ENCODE results near the gene ATIC. TPM values are rescaled to one million over a fixed set of nuclear protein-coding genes. Genes with fewer than 3 reads are reported as not detected.

ATIC gene
- total RNA-seq, result 316 and 322 TPM in 2 replicates

DNA sequence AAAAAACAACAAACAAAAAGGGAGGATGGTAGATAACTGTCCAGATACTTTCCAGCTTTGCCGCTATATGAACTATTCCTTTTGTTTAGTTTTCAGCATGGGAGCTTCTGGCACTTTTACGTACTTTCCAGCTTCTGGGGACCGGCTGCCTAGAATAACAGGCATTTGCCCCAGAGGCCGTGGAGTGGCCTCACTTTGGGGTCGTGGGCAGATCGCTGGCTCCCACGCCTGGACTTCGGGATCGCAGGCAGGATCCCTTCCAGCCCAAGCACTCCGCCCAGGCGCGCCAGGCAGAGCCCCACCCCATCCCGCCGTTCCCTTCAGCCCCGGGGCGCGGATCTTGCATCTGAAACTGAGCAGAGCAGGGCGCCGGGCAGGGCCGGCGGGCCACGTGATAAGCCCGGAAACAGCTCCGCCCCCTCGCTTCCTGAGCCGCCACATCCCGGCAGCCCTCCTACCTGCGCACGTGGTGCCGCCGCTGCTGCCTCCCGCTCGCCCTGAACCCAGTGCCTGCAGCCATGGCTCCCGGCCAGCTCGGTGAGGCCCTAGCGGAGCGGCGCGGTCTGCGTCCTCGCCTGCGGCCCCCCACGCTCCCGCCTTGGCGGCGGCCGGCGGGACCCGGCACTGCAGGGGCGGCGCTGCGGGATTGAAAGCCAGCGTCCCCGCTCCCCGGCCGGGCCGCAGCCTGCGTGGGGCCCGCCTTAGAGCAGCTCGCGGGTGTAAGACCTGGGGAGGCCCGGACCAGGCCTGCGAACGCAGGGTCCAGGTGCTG is at the start of gene ATIC:
Gene ATIC (plus strand): TSS at position 435 of the 772 bp plus-strand sequence. CDS start 84 bp downstream, at position 519.
- intact Hi-C loops (cut with micrococcal nuclease), result loop anchor here (1.0 to 10.0 kb wide), 3 partner anchors 503 to 795 kb away; partner anchors contain the start of genes BARD1, PECR, TMEM169 and XRCC5
- peaks cover 36% of the 10 kb centered on the region for H3K36me3 Mint-ChIP-seq (ENCODE audit: low read depth)
- H3K9me3 Mint-ChIP-seq, result no peaks in the 10 kb centered on the region
- H3K4me3 Mint-ChIP-seq, result peak within 1 kb of the TSS; percentile 95
- DNase-seq, result peak; percentile 98
- H3K27ac Mint-ChIP-seq, result peak within 1 kb of the TSS; percentile 95
- H3K4me1 Mint-ChIP-seq, result peaks cover 31% of the 10 kb centered on the region
- peaks cover 4% of the 10 kb centered on the region for H3K27me3 Mint-ChIP-seq

DNA sequence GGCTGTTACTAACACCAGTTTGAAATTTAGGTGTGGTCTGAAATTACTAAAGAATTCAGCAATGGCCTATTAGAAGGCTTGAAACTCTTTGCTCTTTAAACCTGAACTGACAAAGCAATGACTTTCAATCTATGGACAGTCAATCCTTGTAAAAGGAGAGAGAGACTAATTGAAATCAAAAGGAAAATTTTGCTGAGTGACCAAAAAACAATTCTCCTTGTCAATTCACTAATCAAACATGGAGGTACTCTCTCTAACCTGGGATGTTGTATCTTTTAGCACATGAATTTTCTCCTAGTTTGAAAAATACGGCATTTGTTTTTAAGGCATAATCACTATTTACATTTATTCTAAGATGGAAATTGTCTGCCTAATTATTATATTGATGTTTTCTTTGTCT is 49.6 kb upstream of the ATIC start:
- Mint-ChIP-seq H3K36me3 (ENCODE audit: low read depth) (no peaks in the 10 kb centered on the region), H3K4me1 (no peaks in the 10 kb centered on the region), H3K27ac (no peak overlapping the region), H3K9me3 (no peaks in the 10 kb centered on the region), H3K4me3 (no peak overlapping the region), H3K27me3 (peaks cover 3% of the 10 kb centered on the region)
- no peak for DNase-seq
- intact Hi-C loops (cut with micrococcal nuclease), result no loop called here

DNA sequence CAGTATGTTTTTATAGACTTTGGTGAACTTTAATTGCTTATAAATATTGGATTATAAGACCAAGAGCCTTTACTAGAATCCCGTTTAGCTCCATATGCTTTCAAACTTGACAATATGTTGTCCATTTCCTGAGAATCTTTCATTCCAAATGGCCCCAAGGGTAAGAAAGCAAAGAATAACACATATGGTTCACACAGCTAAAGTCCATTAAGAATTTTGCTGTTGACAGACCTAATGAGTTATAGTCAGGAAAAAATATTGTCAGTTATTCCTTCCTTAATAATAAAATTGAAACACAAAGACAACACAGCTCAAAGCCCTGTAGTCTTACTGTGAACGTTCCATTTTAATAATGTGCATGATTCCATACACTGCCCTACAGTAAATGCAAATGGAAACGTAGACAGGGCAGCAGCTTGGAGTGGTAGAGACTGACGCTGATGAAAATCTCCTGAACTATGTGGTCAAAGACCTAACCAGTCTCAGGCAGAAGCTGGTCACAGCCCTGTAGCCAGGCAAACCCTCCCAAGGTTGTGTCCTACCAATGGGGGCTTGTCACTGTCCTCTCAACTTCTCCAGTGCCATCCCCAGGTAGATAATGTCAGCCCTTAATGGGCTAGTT is 49.0 kb upstream of the ATIC start:
- H3K4me3 Mint-ChIP-seq, result no peak overlapping the region
- no peaks in the 10 kb centered on the region for H3K36me3 Mint-ChIP-seq (ENCODE audit: low read depth)
- intact Hi-C loops (cut with micrococcal nuclease), result no loop called here
- H3K9me3 Mint-ChIP-seq, result no peaks in the 10 kb centered on the region
- peaks cover 2% of the 10 kb centered on the region for H3K27me3 Mint-ChIP-seq
- DNase-seq, result no peak
- H3K27ac Mint-ChIP-seq, result no peak overlapping the region
- H3K4me1 Mint-ChIP-seq, result no peaks in the 10 kb centered on the region

DNA sequence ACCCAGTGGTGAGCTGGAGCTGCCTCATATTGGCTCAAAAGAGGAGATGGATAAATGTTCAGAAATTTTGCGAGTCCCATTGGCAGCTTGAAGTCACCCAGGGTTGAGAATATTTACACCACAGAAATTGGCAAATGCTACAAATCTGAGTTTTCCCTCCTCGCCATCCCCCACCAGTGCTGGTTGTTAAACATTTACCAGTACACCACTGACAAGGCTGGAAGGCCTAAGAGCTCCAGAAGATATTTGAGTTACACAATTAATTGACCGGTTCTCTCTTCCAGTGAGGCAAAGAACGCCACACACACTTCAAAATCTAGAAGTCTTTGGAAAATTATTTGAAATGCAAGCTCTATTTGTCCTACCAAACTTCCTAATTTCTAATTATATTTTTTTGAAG is 47.5 kb upstream of the ATIC start:
- no peak for DNase-seq
- H3K4me1 Mint-ChIP-seq, result no peaks in the 10 kb centered on the region
- intact Hi-C loops (cut with micrococcal nuclease), result no loop called here
- peaks cover 2% of the 10 kb centered on the region for H3K27me3 Mint-ChIP-seq
- H3K4me3 Mint-ChIP-seq, result no peak overlapping the region
- H3K9me3 Mint-ChIP-seq, result no peaks in the 10 kb centered on the region
- H3K36me3 Mint-ChIP-seq (ENCODE audit: low read depth), result no peaks in the 10 kb centered on the region
- H3K27ac Mint-ChIP-seq, result no peak overlapping the region

DNA sequence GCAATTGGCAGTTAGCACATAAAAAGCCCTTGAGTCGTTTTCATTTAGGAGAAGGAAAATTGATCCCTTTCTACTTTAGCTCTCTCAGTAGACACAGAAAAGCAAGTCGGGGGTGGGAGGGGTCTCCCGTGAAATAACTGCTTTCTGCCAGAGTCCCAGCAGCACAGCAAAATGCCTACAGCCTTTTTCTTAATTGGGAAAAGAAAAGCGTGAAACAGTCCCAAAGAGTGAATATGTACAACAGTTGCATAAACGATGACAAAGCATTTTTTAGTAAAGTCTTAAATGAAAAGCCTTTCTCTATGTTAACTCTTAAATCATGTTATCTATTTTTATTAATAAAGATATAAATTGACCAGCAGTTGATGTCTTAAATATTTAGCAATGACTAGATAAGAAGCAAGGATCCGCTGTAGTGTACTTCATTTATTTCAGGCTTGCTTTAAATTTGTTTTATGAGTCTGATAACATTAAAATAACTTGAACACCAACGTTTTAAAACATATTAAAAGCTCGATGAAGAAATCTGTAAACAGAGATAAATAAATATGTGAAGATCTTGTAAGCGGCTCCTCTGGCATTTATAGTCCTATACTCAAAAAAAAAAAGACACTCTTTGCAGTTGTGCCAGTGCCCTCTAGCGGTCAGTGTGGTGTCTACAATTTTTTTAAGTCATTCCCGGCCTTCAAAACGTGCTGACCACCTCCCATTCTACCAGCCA is 42.3 kb upstream of the ATIC start:
- H3K27ac Mint-ChIP-seq, result no peak overlapping the region
- no peaks in the 10 kb centered on the region for H3K36me3 Mint-ChIP-seq (ENCODE audit: low read depth)
- H3K27me3 Mint-ChIP-seq, result no peaks in the 10 kb centered on the region

DNA sequence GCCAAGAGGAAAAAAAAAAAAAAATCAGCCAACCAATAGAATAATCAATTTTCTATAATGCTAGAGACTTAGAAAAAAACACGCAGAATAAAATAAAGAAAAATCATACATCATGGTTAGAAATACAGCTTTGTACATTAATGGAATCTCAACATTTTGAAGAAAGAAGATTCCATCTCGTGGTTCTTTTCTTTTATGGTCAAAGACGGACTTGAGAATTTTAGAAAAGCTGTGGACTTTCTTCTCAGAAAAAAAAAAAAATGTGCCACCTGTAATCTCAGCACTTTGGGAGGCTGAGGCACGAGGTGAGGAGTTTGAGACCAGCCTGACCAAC is 41.8 kb upstream of the ATIC start:
- intact Hi-C loops (cut with micrococcal nuclease), result loop anchor here (5.0 kb wide), 1 partner anchor 1463 kb away; no protein-coding TSS in a partner anchor
- H3K4me1 Mint-ChIP-seq, result peaks cover 2% of the 10 kb centered on the region

More for the DNA sequence above, 42.3 kb upstream of the ATIC start:
- Mint-ChIP-seq H3K9me3 (no peaks in the 10 kb centered on the region), H3K4me1 (peaks cover 2% of the 10 kb centered on the region), H3K4me3 (no peak overlapping the region)
- peak; percentile 84 for DNase-seq
- intact Hi-C loops (cut with micrococcal nuclease), result loop anchor here (5.0 kb wide), 1 partner anchor 1462 kb away; no protein-coding TSS in a partner anchor

DNA sequence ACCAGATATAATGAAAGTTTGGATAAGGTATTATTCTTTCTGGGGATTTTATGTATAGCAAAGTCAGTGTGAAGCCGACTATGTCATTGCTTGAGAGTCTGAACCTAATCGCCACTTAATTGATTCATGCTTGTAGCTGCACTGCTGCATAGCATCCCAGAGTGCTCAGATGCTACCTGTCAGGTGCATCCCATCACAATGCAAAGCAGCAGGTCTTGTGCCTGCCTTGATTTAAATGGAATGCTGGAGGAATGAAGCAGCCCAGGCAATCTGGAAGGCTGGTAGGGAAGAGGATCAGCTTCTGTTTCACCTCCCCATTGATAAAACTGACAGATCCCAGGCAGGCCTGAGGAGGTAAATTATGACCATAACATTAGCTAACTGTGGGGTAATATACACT is 40.4 kb upstream of the ATIC start:
- H3K4me3 Mint-ChIP-seq, result no peak overlapping the region

More for the DNA sequence above, 41.8 kb upstream of the ATIC start:
- Mint-ChIP-seq H3K9me3 (no peaks in the 10 kb centered on the region), H3K27ac (no peak overlapping the region), H3K36me3 (ENCODE audit: low read depth) (no peaks in the 10 kb centered on the region), H3K4me3 (no peak overlapping the region), H3K27me3 (no peaks in the 10 kb centered on the region)
- no peak for DNase-seq

GRCh38 chr2:215272918-215273317 is 38.9 kb upstream of the ATIC start:
- Mint-ChIP-seq H3K27me3 (peaks cover 4% of the 10 kb centered on the region), H3K4me3 (no peak overlapping the region), H3K4me1 (peaks cover 4% of the 10 kb centered on the region), H3K36me3 (ENCODE audit: low read depth) (no peaks in the 10 kb centered on the region), H3K9me3 (no peaks in the 10 kb centered on the region), H3K27ac (no peak overlapping the region)
- no peak for DNase-seq
- intact Hi-C loops (cut with micrococcal nuclease), result loop anchor here (5.0 kb wide), 1 partner anchor 1466 kb away; no protein-coding TSS in a partner anchor

More for the DNA sequence above, 40.4 kb upstream of the ATIC start:
- Mint-ChIP-seq H3K9me3 (no peaks in the 10 kb centered on the region), H3K36me3 (ENCODE audit: low read depth) (no peaks in the 10 kb centered on the region), H3K27me3 (peaks cover 1% of the 10 kb centered on the region), H3K4me1 (peaks cover 2% of the 10 kb centered on the region), H3K27ac (no peak overlapping the region)
- no peak for DNase-seq
- intact Hi-C loops (cut with micrococcal nuclease), result loop anchor here (5.0 kb wide), 1 partner anchor 1464 kb away; no protein-coding TSS in a partner anchor

GRCh38 chr2:215274829-215275228 is 37.0 kb upstream of the ATIC start:
- H3K27me3 Mint-ChIP-seq, result peaks cover 4% of the 10 kb centered on the region
- peaks cover 5% of the 10 kb centered on the region for H3K4me1 Mint-ChIP-seq
- no peak for DNase-seq
- no peaks in the 10 kb centered on the region for H3K9me3 Mint-ChIP-seq
- no peak overlapping the region for H3K4me3 Mint-ChIP-seq
- H3K27ac Mint-ChIP-seq, result no peak overlapping the region
- H3K36me3 Mint-ChIP-seq (ENCODE audit: low read depth), result no peaks in the 10 kb centered on the region
- intact Hi-C loops (cut with micrococcal nuclease), result loop anchor here (5.0 kb wide), 1 partner anchor 1468 kb away; no protein-coding TSS in a partner anchor

DNA sequence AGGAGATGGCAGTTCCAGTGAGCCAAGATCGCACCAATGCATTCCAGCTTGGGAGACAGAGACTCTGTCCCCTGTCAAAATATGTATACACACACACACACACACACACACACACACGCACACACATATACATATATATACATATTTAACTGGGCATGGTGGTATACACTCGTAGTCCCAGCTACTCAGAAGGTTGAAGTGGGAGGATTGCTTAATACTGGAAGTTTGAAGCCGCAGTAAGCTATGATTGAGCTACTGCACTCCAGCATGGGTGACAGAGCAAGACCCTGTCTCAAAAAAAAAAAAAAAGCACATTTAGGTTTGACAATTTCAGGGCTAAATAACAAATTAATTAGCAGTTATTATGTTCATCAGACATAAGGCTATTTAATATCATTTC is 36.0 kb upstream of the ATIC start:
- intact Hi-C loops (cut with micrococcal nuclease), result no loop called here
- H3K9me3 Mint-ChIP-seq, result no peaks in the 10 kb centered on the region
- no peak overlapping the region for H3K4me3 Mint-ChIP-seq
- no peak overlapping the region for H3K27ac Mint-ChIP-seq
- H3K4me1 Mint-ChIP-seq, result peaks cover 5% of the 10 kb centered on the region
- H3K27me3 Mint-ChIP-seq, result peaks cover 4% of the 10 kb centered on the region
- DNase-seq, result no peak
- no peaks in the 10 kb centered on the region for H3K36me3 Mint-ChIP-seq (ENCODE audit: low read depth)

- DNase-seq, result no peak
- no peaks in the 10 kb centered on the region for H3K36me3 Mint-ChIP-seq (ENCODE audit: low read depth)
- no peaks in the 10 kb centered on the region for H3K9me3 Mint-ChIP-seq
- peaks cover 6% of the 10 kb centered on the region for H3K27me3 Mint-ChIP-seq
- no peak overlapping the region for H3K27ac Mint-ChIP-seq
- intact Hi-C loops (cut with micrococcal nuclease), result no loop called here
- no peak overlapping the region for H3K4me3 Mint-ChIP-seq
- peaks cover 2% of the 10 kb centered on the region for H3K4me1 Mint-ChIP-seq
Measured at GRCh38 chr2:215277944-215278343, 33.9 kb upstream of the ATIC start.

DNA sequence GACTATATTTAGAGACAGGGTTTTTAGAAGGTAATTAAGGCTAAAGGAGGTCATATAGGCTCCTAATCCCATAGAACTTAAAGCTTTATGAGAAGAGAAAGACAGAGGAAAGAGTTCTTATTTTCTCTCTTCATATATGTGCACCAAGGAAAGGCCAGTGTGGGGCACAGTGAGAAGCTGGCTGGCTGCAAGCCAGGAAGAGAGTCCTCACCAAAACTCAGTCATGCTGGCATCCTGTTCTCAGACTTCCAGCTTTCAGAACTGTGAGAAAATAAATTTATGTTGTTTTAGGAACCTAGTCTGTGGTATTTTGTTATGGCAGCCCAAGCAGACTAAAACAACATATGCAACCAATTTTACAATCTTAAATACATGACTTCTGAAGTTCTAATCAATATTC is 31.5 kb upstream of the ATIC start:
- no peak for DNase-seq
- no peak overlapping the region for H3K4me3 Mint-ChIP-seq
- no peaks in the 10 kb centered on the region for H3K36me3 Mint-ChIP-seq (ENCODE audit: low read depth)

DNA sequence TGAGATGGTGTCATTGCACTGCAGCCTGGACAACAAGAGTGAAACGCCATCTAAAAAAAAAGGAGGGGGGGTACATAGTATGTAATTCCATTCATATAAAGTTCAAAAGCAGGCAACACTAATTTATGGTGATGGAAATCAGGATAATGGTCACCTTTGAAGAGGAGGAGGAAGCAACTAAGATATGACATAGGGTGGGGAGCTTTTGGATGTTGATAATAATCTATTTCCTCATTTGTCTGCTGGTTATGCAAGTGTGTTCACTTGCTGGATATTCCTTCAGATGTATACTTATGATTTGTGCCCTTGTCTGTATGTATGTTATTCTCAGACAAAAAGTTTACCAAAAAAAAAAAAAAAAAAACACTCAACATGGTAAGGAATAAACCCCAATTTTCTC is 28.6 kb upstream of the ATIC start:
- H3K9me3 Mint-ChIP-seq, result no peaks in the 10 kb centered on the region
- no peak for DNase-seq
- H3K36me3 Mint-ChIP-seq (ENCODE audit: low read depth), result no peaks in the 10 kb centered on the region
- H3K4me3 Mint-ChIP-seq, result no peak overlapping the region
- H3K4me1 Mint-ChIP-seq, result no peaks in the 10 kb centered on the region
- H3K27ac Mint-ChIP-seq, result no peak overlapping the region
- H3K27me3 Mint-ChIP-seq, result peaks cover 2% of the 10 kb centered on the region
- intact Hi-C loops (cut with micrococcal nuclease), result no loop called here

More for the DNA sequence above, 31.5 kb upstream of the ATIC start:
- H3K27me3 Mint-ChIP-seq, result peaks cover 6% of the 10 kb centered on the region
- no peaks in the 10 kb centered on the region for H3K9me3 Mint-ChIP-seq
- peaks cover 2% of the 10 kb centered on the region for H3K4me1 Mint-ChIP-seq
- no peak overlapping the region for H3K27ac Mint-ChIP-seq
- intact Hi-C loops (cut with micrococcal nuclease), result no loop called here

GRCh38 chr2:215286309-215286708 is 25.6 kb upstream of the ATIC start:
- intact Hi-C loops (cut with micrococcal nuclease), result no loop called here
- Mint-ChIP-seq H3K4me3 (no peak overlapping the region), H3K36me3 (ENCODE audit: low read depth) (no peaks in the 10 kb centered on the region), H3K4me1 (no peaks in the 10 kb centered on the region), H3K27ac (no peak overlapping the region), H3K27me3 (peaks cover 2% of the 10 kb centered on the region), H3K9me3 (no peaks in the 10 kb centered on the region)
- DNase-seq, result no peak
